Breast epithelium (tissue), 3 donors: Measurements from ENCODE around the gene VAV3.

ENCODE experiments used
- CTCF ChIP-seq, 3 donors: fragments of 450-650 bp; IDR thresholded peaks; one replicate each; pipeline ENCODE4 v1.5.1; 2016 to 2017; ENCODE audit warnings: antibody characterized with exemption in 3 of 3, mild to moderate bottlenecking in 3 of 3, moderate library complexity in 3 of 3
- POLR2A ChIP-seq: fragments of 450-650 bp; IDR thresholded peaks from one replicate; pipeline ENCODE4 v1.6.1; 2016; ENCODE audit warnings: antibody characterized with exemption, mild to moderate bottlenecking, moderate library complexity

GRCh38 chr1:107666493-107666892 is 298.5 kb downstream of the VAV3 start:
- TF ChIP-seq CTCF (IDR thresholded peaks at IDR 0.05) (no peak), POLR2A (no peak)
